ENCODE data around the gene RASGRF1.

DNA sequence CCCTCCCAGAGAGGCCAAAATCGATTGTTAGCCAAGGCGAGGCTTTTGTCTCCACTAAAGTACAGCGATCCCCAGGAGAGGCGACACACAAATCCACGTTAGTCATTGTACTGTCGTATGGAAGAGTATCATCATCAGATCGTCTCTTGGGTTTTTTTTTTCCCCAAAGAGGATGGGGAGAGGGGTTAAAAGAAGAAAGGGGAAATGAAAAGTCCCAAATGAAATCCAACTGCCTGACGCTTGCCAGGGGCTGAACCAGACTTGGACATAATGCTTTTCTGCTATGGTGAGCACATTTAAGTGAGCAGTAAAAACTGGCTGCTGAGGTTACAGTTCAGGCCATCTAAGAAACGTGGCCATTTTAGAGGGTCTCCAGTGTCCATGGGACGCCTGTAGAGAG, 107.8 kb downstream of the RASGRF1 start:
- TF ChIP-seq OSR1 (CRISPR knock-in tag; IDR thresholded peaks at IDR 0.05) = no peak
- TF ChIP-seq, protein P1, sequence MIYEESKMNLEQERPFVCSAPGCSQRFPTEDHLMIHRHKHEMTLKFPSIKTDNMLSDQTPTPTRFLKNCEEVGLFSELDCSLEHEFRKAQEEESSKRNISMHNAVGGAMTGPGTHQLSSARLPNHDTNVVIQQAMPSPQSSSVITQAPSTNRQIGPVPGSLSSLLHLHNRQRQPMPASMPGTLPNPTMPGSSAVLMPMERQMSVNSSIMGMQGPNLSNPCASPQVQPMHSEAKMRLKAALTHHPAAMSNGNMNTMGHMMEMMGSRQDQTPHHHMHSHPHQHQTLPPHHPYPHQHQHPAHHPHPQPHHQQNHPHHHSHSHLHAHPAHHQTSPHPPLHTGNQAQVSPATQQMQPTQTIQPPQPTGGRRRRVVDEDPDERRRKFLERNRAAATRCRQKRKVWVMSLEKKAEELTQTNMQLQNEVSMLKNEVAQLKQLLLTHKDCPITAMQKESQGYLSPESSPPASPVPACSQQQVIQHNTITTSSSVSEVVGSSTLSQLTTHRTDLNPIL (CRISPR knock-in tag; IDR thresholded peaks at IDR 0.05; ENCODE audit: low read depth) = no peak
- no peak for TF ChIP-seq ZNF70 (CRISPR knock-in tag; IDR thresholded peaks at IDR 0.05)
- TF ChIP-seq ZC3H10 (CRISPR knock-in tag; IDR thresholded peaks at IDR 0.05) = no peak
- no peak for TF ChIP-seq TCF4 (CRISPR knock-in tag; IDR thresholded peaks at IDR 0.05; ENCODE audit: borderline replicate concordance)
- no peak for TF ChIP-seq BACH2 (CRISPR knock-in tag; IDR thresholded peaks at IDR 0.05; ENCODE audit: borderline replicate concordance)
- TF ChIP-seq, protein P2, sequence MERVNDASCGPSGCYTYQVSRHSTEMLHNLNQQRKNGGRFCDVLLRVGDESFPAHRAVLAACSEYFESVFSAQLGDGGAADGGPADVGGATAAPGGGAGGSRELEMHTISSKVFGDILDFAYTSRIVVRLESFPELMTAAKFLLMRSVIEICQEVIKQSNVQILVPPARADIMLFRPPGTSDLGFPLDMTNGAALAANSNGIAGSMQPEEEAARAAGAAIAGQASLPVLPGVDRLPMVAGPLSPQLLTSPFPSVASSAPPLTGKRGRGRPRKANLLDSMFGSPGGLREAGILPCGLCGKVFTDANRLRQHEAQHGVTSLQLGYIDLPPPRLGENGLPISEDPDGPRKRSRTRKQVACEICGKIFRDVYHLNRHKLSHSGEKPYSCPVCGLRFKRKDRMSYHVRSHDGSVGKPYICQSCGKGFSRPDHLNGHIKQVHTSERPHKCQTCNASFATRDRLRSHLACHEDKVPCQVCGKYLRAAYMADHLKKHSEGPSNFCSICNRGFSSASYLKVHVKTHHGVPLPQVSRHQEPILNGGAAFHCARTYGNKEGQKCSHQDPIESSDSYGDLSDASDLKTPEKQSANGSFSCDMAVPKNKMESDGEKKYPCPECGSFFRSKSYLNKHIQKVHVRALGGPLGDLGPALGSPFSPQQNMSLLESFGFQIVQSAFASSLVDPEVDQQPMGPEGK (CRISPR knock-in tag; IDR thresholded peaks at IDR 0.05; ENCODE audit: borderline replicate concordance) = no peak
- TF ChIP-seq ARNTL (CRISPR knock-in tag; IDR thresholded peaks at IDR 0.05; ENCODE audit: borderline replicate concordance, low read depth) = no peak
- TF ChIP-seq TSHZ2 (CRISPR knock-in tag; IDR thresholded peaks at IDR 0.05) = no peak
- no peak for TF ChIP-seq ZNF8 (CRISPR knock-in tag; IDR thresholded peaks at IDR 0.05)
- TF ChIP-seq ZFP3 (CRISPR knock-in tag; IDR thresholded peaks at IDR 0.05) = no peak

Data from SK-N-SH treated with all-trans-retinoic acid at 6 μM for 48 hours (cell line).